Thyroid gland (tissue), 4 donors: ENCODE results near the gene SP8.

Experiments used
- POLR2A ChIP-seq, 2 donors: fragments of 450-650 bp; IDR thresholded peaks; one replicate each; pipeline ENCODE4 v1.6.1; 2017; ENCODE audit warnings: antibody characterized with exemption in 2 of 2, mild to moderate bottlenecking in 2 of 2, moderate library complexity in 1 of 2
- TF ChIP-seq, protein P1 (sequence below), 6 experiments: fragments of 200-600 bp in 3 of 6; fragments of 450-650 bp in 3 of 6; sonication (generic) in 3 of 6; IDR thresholded peaks; one replicate each; pipeline ENCODE4 v1.5.1; 2016 to 2019; ENCODE audit warnings: antibody characterized with exemption in 6 of 6, mild to moderate bottlenecking in 2 of 6, inconsistent platforms in 1 of 6, moderate library complexity in 1 of 6

- TF ChIP-seq, protein P1, sequence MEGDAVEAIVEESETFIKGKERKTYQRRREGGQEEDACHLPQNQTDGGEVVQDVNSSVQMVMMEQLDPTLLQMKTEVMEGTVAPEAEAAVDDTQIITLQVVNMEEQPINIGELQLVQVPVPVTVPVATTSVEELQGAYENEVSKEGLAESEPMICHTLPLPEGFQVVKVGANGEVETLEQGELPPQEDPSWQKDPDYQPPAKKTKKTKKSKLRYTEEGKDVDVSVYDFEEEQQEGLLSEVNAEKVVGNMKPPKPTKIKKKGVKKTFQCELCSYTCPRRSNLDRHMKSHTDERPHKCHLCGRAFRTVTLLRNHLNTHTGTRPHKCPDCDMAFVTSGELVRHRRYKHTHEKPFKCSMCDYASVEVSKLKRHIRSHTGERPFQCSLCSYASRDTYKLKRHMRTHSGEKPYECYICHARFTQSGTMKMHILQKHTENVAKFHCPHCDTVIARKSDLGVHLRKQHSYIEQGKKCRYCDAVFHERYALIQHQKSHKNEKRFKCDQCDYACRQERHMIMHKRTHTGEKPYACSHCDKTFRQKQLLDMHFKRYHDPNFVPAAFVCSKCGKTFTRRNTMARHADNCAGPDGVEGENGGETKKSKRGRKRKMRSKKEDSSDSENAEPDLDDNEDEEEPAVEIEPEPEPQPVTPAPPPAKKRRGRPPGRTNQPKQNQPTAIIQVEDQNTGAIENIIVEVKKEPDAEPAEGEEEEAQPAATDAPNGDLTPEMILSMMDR (IDR thresholded peaks at IDR 0.05): no peak
- no peak for TF ChIP-seq POLR2A (IDR thresholded peaks at IDR 0.05)
Observed at GRCh38 chr7:20798081-20798693, 11.5 kb upstream of the SP8 start.
